ENCODE results near the gene NOC3L. TPM values are rescaled to one million over a fixed set of nuclear protein-coding genes. Genes with fewer than 3 reads are reported as not detected.

The NOC3L gene
- total RNA-seq, 1 donor from 2014 or later = 21.6 TPM

DNA sequence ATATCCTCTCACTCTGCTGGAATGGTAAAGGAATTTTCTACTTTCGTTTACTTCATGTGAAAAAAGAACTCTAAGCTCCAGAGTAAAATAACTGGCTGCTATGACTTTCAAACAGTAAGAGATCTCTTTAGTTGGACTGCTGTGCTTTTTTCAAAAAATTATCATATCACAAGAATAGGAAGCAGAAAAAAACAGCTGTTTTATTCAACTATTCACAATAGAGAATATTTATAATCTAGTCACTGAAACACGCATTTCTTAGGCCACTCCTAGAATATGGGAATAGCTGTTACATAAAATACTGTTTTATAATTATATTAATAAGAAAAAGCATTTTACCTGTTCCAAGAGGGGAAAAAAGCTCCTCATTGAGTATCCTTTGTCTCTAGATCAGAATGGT is 29.7 kb downstream of the NOC3L start:
- no peak overlapping the region for H3K27ac ChIP-seq (ENCODE audit: low read depth, low read length)
- DNase-seq (ENCODE audit: low read depth) (no peak), FAIRE-seq (no peak)
- peaks cover 13% of the 10 kb centered on the region for H3K36me3 Mint-ChIP-seq (ENCODE audit: low read depth, unreplicated experiment)
- H3K4me3 ChIP-seq (ENCODE audit: insufficient read depth, low read depth, low read length) = no peak overlapping the region
- H3K36me3 ChIP-seq (ENCODE audit: insufficient read depth, low read length) = peaks cover 66% of the 10 kb centered on the region
- TF ChIP-seq EZH2 (IDR thresholded peaks at IDR 0.05; ENCODE audit: insufficient read depth, low read length) = no peak
- TF ChIP-seq, protein P1, sequence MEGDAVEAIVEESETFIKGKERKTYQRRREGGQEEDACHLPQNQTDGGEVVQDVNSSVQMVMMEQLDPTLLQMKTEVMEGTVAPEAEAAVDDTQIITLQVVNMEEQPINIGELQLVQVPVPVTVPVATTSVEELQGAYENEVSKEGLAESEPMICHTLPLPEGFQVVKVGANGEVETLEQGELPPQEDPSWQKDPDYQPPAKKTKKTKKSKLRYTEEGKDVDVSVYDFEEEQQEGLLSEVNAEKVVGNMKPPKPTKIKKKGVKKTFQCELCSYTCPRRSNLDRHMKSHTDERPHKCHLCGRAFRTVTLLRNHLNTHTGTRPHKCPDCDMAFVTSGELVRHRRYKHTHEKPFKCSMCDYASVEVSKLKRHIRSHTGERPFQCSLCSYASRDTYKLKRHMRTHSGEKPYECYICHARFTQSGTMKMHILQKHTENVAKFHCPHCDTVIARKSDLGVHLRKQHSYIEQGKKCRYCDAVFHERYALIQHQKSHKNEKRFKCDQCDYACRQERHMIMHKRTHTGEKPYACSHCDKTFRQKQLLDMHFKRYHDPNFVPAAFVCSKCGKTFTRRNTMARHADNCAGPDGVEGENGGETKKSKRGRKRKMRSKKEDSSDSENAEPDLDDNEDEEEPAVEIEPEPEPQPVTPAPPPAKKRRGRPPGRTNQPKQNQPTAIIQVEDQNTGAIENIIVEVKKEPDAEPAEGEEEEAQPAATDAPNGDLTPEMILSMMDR (IDR thresholded peaks at IDR 0.05; ENCODE audit: insufficient read depth, low read depth, low read length) = no peak
- no peaks in the 10 kb centered on the region for H3K4me1 ChIP-seq (ENCODE audit: insufficient read depth, low read length)
- H2AFZ ChIP-seq (ENCODE audit: low read depth, low read length) = no peak overlapping the region
- no peak overlapping the region for H3K9ac ChIP-seq (ENCODE audit: low read length)
- H3K4me1 Mint-ChIP-seq (ENCODE audit: low read depth, unreplicated experiment) = no peaks in the 10 kb centered on the region
- no peak overlapping the region for H3K27ac Mint-ChIP-seq (ENCODE audit: unreplicated experiment)
- H3K9me3 Mint-ChIP-seq (ENCODE audit: unreplicated experiment) = no peaks in the 10 kb centered on the region
- no peaks in the 10 kb centered on the region for H3K27me3 Mint-ChIP-seq (ENCODE audit: low read depth, unreplicated experiment)
- no peaks in the 10 kb centered on the region for H3K27me3 ChIP-seq (ENCODE audit: insufficient read depth, low read length)
- H3K79me2 ChIP-seq (ENCODE audit: insufficient read depth, low read length) = no peaks in the 10 kb centered on the region
- no peak overlapping the region for H3K4me2 ChIP-seq (ENCODE audit: low read length)
- H3K4me3 Mint-ChIP-seq (ENCODE audit: unreplicated experiment) = no peak overlapping the region
- peaks cover 3% of the 10 kb centered on the region for H4K20me1 ChIP-seq (ENCODE audit: insufficient read depth, low read length)
- H3K9me3 ChIP-seq (ENCODE audit: insufficient read depth, low read depth, low read length) = no peaks in the 10 kb centered on the region

DNA sequence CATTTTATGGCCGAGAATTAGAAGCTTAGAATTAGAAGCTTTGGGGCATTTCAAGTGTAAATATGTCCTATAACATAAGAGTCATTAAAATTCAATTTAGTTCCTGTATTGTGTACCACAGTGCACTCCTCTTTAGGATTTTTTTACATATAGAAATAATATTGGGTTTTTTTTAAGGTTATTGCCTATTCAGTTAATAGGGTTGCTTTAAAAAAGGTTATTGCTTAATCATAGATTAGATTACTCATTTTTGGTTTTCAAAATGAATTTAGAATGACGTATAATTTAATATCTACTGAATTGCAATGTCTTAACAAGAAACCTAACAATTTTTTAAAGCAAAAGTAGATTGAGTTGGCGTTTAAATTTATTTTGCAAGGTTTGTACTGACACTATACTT is 34.1 kb downstream of the NOC3L start:
- Mint-ChIP-seq H3K36me3 (ENCODE audit: low read depth, unreplicated experiment) (peaks cover 6% of the 10 kb centered on the region), H3K4me3 (ENCODE audit: unreplicated experiment) (no peak overlapping the region), H3K4me1 (ENCODE audit: low read depth, unreplicated experiment) (no peaks in the 10 kb centered on the region), H3K9me3 (ENCODE audit: unreplicated experiment) (no peaks in the 10 kb centered on the region), H3K27ac (ENCODE audit: unreplicated experiment) (no peak overlapping the region), H3K27me3 (ENCODE audit: low read depth, unreplicated experiment) (no peaks in the 10 kb centered on the region)
- H3K4me1 ChIP-seq (ENCODE audit: insufficient read depth, low read length) = no peaks in the 10 kb centered on the region
- H3K4me2 ChIP-seq (ENCODE audit: low read length) = no peak overlapping the region
- TF ChIP-seq, protein P1 (IDR thresholded peaks at IDR 0.05; ENCODE audit: insufficient read depth, low read depth, low read length) = no peak
- no peak for TF ChIP-seq EZH2 (IDR thresholded peaks at IDR 0.05; ENCODE audit: insufficient read depth, low read length)
- no peak overlapping the region for H2AFZ ChIP-seq (ENCODE audit: low read depth, low read length)
- FAIRE-seq (no peak), DNase-seq (ENCODE audit: low read depth) (no peak)
- no peak overlapping the region for H3K4me3 ChIP-seq (ENCODE audit: insufficient read depth, low read depth, low read length)
- H3K36me3 ChIP-seq (ENCODE audit: insufficient read depth, low read length) = peaks cover 57% of the 10 kb centered on the region
- no peak overlapping the region for H3K9ac ChIP-seq (ENCODE audit: low read length)
- no peaks in the 10 kb centered on the region for H3K9me3 ChIP-seq (ENCODE audit: insufficient read depth, low read depth, low read length)
- H4K20me1 ChIP-seq (ENCODE audit: insufficient read depth, low read length) = peaks cover 7% of the 10 kb centered on the region
- no peak overlapping the region for H3K27ac ChIP-seq (ENCODE audit: low read depth, low read length)
- no peaks in the 10 kb centered on the region for H3K27me3 ChIP-seq (ENCODE audit: insufficient read depth, low read length)
- H3K79me2 ChIP-seq (ENCODE audit: insufficient read depth, low read length) = no peaks in the 10 kb centered on the region

DNA sequence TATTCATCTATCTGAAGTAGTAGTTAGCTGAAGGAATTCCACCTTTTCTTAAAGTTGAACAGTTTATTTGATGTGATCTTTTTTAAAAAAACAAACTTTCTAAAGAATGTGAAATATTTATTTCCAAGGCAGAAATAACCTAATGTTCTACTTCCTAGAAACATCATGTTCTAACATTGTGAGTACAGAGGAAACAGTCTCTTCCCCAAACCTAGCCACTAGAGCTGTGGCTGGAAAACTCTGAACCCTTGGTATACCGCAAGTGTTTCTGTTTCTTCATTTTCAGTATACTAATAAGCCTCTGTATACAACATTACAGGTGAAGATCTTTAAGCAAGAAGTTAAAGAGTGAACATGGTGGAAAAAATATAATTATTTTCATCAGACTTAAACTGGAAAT is 35.1 kb downstream of the NOC3L start:
- peaks cover 7% of the 10 kb centered on the region for H4K20me1 ChIP-seq (ENCODE audit: insufficient read depth, low read length)
- no peak overlapping the region for H3K27ac Mint-ChIP-seq (ENCODE audit: unreplicated experiment)
- no peak overlapping the region for H2AFZ ChIP-seq (ENCODE audit: low read depth, low read length)
- no peak overlapping the region for H3K4me3 ChIP-seq (ENCODE audit: insufficient read depth, low read depth, low read length)
- H3K9ac ChIP-seq (ENCODE audit: low read length) = no peak overlapping the region
- FAIRE-seq (no peak), DNase-seq (ENCODE audit: low read depth) (no peak)
- H3K4me3 Mint-ChIP-seq (ENCODE audit: unreplicated experiment) = no peak overlapping the region
- H3K4me1 ChIP-seq (ENCODE audit: insufficient read depth, low read length) = no peaks in the 10 kb centered on the region
- no peaks in the 10 kb centered on the region for H3K9me3 Mint-ChIP-seq (ENCODE audit: unreplicated experiment)
- H3K9me3 ChIP-seq (ENCODE audit: insufficient read depth, low read depth, low read length) = no peaks in the 10 kb centered on the region
- no peak overlapping the region for H3K27ac ChIP-seq (ENCODE audit: low read depth, low read length)
- no peaks in the 10 kb centered on the region for H3K27me3 ChIP-seq (ENCODE audit: insufficient read depth, low read length)
- H3K4me1 Mint-ChIP-seq (ENCODE audit: low read depth, unreplicated experiment) = no peaks in the 10 kb centered on the region
- H3K4me2 ChIP-seq (ENCODE audit: low read length) = no peak overlapping the region
- peaks cover 50% of the 10 kb centered on the region for H3K36me3 ChIP-seq (ENCODE audit: insufficient read depth, low read length)
- no peaks in the 10 kb centered on the region for H3K79me2 ChIP-seq (ENCODE audit: insufficient read depth, low read length)
- H3K27me3 Mint-ChIP-seq (ENCODE audit: low read depth, unreplicated experiment) = no peaks in the 10 kb centered on the region
- peaks cover 6% of the 10 kb centered on the region for H3K36me3 Mint-ChIP-seq (ENCODE audit: low read depth, unreplicated experiment)
- TF ChIP-seq, protein P1 (IDR thresholded peaks at IDR 0.05; ENCODE audit: insufficient read depth, low read depth, low read length) = no peak
- no peak for TF ChIP-seq EZH2 (IDR thresholded peaks at IDR 0.05; ENCODE audit: insufficient read depth, low read length)
